GM18498 (cell line): Measurements from ENCODE around the gene RASAL1.

ENCODE experiments used
- ATAC-seq: cut with Tn5 transposase; IDR thresholded peaks from one replicate; pipeline ENCODE4 v1.9.1; 2021; ENCODE audit warnings: mild to moderate bottlenecking, moderate library complexity; ENCODE audit not compliant: unreplicated experiment

Gene RASAL1

GRCh38 chr12:113162102-113163029, 26.8 kb upstream of the RASAL1 start:
- ATAC-seq = no peak

DNA sequence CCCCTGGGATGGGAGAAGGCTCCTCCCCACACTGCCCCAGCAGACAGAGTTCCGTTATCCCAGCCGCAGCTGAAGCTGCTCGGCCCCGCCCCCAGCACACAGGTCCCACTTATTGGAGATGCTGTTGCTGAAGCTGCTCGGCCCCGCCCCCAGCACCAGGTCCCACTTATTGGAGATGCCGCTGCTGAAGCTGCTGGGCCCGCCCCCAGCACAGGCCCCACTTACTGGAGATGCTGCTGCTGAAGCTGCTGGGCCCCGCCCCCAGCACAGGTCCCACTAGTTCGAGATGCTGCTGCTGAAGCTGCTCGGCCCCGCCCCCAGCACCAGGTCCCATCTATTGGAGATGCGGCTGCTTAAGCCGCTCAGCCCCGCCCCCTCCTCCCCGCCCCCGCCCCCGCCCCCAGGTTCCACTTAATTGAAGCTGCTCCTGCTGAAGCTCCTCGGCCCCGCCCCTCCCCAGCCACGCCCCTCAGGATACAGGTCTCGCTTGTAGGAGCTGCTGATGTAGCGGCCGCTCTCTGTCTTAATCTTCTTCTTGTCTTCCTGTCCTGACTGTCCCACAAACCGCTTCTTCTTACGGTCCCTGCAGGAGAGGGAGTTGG, 26.0 kb upstream of the RASAL1 start:
- ATAC-seq = no peak

DNA sequence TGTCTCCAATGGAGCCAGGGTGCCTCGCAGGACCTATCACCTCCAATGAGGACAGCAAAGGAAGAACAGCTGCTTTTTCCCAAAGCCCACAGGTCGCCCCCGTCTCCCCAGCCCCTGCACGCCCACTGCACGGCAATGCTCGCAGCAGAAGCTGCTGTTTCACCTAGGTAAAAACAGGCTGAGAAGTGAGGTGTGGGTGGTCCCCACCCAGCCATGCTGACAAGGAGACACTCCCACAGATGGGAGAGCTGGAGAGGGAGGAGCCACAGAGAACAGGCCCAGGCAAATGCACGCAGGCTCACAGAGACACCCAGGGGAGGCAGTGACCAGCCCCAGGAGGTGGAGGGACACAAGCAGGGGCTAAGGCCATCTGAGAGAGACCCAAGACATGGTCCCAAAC, 24.4 kb upstream of the RASAL1 start:
- no peak for ATAC-seq

- no peak for ATAC-seq
These were observed 23.1 kb upstream of the RASAL1 start for GRCh38 chr12:113158439-113159203.

DNA sequence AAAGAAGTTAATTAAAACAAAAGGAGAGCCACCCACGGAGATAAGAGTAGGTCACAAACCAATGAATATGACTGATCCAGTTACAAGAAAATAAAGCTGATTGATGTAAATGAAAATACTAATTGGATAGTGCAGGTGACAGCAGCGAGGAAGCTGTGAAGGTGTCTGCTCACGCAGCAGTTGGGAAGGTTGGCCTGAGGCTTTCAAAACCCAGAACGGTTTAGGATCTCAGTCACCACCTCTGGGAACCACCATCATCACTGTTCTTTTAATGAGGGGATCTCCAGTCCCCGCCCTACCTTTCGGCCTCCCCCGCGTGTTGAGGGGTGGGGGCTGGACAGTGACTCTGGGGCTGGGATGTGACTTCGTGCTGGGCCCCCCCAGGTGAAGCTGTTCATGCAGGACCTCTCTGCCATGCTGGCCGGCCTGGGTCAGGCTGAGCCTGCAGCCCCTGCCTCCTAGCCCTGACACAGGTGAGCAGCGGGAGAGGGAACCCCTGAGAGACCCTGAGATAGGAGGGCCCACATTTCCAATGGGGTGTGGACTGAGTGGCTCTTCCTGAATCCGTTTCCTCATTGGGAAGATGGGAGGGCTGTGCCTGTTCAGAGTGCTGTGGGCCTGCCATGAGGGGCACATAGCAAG, 21.8 kb upstream of the RASAL1 start:
- no peak for ATAC-seq

DNA sequence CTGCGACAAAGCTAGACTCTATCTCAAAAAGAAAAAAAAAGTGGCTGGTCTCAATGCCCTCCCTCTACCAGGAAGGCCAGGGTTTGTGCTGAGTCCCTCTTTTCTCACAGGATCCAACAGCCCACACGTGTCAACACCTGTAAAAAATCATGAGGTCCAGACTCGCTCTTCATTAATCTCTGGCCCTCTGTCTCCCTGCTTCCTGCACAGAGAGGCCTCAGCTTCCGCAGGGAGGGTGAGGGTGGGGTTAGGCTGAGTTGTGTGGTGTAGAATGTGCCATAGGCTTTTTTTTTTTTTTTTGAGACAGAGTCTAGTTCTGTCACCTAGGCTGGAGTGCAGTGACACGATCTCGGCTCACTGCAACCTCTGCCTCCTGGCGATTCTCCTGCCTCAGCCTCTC, 20.1 kb upstream of the RASAL1 start:
- no peak for ATAC-seq

- no peak for ATAC-seq
These were observed 19.5 kb upstream of the RASAL1 start for GRCh38 chr12:113155060-113155459.

GRCh38 chr12:113154351-113154973, 18.9 kb upstream of the RASAL1 start:
- no peak for ATAC-seq

DNA sequence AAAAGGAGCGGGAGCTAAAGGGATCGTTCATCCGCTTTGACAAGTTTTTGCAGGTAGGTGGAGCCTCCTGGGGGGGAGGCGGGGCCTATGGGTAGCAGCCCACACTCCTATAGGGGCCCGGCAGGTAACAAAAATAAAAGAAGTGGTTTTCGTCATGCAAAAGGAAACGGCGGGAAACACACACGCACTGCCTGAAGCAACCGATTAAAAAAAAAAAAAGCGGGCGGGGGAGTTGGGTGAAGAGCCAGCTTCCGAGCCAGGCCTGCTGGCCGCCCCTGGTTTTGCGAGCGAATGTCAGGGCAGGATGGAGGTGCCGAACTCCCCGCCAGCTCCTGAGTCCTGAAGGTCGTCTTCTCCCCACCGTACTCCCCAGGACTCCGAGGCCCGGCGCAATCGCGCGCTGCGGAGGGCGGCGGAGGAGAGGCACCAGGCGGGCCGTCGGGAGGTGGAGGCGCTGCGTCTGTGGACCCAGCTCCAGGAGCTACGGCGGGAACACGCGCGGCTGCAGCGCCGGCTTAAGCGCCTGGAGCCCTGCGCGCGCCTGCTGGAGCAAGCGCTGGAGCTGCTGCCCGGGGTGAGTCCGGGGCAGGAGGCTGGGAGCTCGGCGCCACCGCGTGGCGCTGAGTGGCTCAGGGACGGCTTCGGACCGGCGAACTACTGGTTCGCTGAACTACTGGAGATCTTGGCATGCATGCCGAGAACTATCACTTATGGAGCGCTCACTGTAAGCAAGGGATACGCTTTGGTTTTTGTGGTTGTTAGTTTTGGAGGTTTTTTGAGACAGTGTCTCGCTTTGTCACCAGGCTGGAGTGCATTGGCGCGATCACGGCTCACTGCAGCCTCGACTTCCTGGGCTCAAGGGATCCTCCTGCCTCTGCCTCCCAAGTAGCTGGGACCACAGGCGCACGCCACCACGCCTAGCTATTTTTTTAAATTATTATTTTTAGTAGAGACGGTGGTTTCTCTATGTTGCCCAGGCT, 17.6 kb upstream of the RASAL1 start:
- peak; percentile 71 for ATAC-seq

GRCh38 chr12:113152196-113152834, 16.8 kb upstream of the RASAL1 start:
- ATAC-seq = no peak

- ATAC-seq = no peak
These were observed 16.1 kb upstream of the RASAL1 start for GRCh38 chr12:113151655-113152054.

GRCh38 chr12:113149361-113150150, 14.0 kb upstream of the RASAL1 start, which contains the start of gene CFAP73:
Gene CFAP73 (plus strand): TSS chr12:113149724. CDS start chr12:113149858, 134 bp downstream.
- no peak for ATAC-seq

- no peak for ATAC-seq
These were observed 11.4 kb upstream of the RASAL1 start for GRCh38 chr12:113146999-113147398.

- ATAC-seq = no peak
These were observed 10.4 kb upstream of the RASAL1 start for GRCh38 chr12:113145720-113146551.

DNA sequence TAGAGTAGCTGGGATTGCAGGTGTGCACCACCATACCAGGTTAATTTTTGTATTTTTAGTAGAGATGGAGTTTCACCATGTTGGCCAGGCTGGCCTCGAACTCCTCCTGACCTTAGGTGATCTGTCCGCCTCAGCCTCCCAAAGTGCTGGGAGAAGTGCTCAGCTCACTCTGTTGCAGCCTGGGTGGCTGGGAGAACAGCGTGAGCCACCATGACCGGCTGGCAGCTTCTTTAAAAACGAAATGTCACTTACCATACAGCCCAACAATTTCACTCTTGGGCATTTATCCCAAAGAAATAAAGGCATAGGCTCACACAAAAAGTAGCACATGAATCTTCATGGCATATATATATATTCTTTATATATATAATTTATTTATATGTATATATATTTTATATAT, 9.2 kb upstream of the RASAL1 start:
- no peak for ATAC-seq

DNA sequence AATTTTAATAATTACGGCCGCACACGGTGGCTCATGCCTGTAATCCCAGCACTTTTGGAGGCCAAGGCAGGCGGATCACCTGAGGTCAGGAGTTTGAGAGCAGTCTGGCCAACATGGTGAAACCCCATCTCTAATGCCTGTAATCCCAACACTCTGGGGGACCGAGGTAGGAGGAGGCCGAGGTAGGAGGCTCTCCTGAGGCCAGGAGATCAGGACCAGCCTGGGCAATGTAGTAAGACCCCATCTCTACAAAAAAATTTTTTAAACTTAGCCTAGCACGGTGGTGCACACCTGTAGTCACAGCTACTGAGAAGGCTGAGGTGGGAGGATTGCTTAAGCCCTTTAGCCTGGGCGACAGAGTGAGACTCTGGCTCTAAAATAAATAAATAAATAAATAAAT, 8.4 kb upstream of the RASAL1 start:
- ATAC-seq = no peak

- ATAC-seq = no peak
These were observed 7.3 kb upstream of the RASAL1 start for GRCh38 chr12:113142886-113143332.
